ENCODE measurements around the gene C14orf93.
"Not testable (repeated sequence)": the region's sequence is repeated elsewhere in the genome, so short reads cannot be mapped to it uniquely, and the experiment has no call there.

C14orf93 gene

DNA sequence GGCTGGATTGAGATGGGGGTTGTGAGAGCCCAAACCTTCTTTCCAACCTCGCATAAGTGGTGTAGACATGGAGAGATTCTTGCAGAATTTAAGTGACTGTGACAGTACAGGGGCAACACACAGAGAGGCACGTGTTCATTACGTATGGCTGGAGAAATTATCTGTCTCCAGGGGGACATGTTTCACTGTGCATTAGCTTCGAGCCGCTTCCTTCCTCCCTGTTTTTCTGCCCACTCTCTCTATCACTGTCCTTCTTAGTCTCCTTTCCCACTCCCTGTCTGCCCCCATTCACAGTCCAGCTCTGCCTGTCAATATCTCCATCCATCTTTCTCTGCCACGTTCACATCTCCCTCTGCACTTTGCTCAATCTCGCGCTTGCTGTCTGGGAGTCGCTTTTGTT lies 11.5 kb upstream of the C14orf93 start:
- no peak for DNase-seq (ENCODE audit: low read depth in 2 of 2, low spot score in 1 of 2)

- DNase-seq (ENCODE audit: low read depth in 2 of 2, low spot score in 1 of 2), result no peak
These were observed 10.5 kb upstream of the C14orf93 start for GRCh38 chr14:23020143-23021128.

DNA sequence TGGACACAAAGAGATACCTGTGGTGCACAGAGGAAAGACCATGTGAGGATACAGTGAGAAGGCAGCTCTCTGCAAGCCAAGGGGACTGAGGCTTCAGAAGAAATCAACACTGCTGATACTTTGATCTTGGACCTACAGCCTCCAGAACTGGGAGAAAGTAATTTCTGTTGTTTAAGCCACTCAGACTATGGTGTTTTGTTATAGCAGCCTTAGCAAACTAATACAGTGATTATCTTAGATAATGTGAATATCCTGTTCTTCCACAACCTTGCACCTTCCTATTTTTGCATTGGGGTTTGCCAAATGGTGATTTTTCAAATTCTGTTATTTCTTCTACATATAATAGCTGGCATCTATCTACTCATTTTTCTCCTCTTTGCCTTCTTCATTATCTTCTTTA lies 8.2 kb upstream of the C14orf93 start:
- DNase-seq (ENCODE audit: low read depth in 2 of 2, low spot score in 1 of 2), result no peak

GRCh38 chr14:23017091-23017490 lies 7.1 kb upstream of the C14orf93 start:
- DNase-seq (ENCODE audit: low read depth in 2 of 2, low spot score in 1 of 2), result no peak

GRCh38 chr14:23015618-23016017 lies 5.7 kb upstream of the C14orf93 start:
- no peak for DNase-seq (ENCODE audit: low read depth in 2 of 2, low spot score in 1 of 2)

DNA sequence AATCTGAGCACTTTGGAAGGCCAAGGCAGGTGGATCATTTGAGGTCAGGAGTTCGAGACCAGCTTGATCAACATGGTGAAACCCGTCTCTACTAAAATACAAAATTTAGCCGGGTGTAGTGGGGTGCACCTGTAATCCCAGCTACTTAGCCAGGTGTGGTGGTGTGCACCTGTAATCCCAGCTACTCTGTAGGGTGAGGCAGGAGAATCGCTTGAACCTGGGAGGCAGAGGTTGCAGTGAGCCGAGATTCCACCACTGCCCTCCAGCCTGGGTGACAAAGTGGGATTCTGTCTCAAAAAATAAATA lies 3.8 kb upstream of the C14orf93 start:
- not testable (repeated sequence) for DNase-seq (ENCODE audit: low read depth in 2 of 2, low spot score in 1 of 2)

DNA sequence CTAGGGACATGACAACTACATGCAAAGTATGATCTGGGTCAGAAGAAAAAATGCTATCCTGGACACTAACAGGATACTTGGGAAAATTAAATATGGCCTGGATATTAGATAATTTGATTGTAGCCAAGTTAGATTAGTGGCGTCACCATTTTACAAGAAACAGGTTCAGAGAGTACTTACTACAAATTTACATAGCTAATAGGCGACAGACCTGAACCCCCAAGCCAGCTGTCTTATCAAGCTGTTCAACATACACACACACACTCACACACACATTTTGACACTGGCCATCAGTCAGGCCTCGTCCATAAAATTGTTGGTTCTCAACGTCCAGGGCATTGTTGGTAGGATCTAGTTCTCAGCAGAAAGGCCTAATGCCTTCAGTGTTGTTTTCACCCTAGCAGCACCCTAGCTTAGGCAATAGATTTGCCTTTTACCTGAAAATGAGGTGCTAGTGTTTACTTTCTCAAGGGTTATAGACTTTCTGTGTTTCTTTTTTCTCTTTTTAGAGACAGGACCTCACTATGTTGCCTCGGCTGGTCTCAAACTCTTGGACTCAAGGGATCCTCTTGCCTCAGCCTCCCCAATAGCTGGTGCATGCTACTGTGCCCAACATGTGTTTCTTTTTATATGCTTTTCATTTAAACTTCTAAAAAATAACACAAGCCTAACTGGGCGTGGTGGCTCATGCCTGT lies 3.3 kb upstream of the C14orf93 start:
- no peak for DNase-seq (ENCODE audit: low read depth in 2 of 2, low spot score in 1 of 2)

DNA sequence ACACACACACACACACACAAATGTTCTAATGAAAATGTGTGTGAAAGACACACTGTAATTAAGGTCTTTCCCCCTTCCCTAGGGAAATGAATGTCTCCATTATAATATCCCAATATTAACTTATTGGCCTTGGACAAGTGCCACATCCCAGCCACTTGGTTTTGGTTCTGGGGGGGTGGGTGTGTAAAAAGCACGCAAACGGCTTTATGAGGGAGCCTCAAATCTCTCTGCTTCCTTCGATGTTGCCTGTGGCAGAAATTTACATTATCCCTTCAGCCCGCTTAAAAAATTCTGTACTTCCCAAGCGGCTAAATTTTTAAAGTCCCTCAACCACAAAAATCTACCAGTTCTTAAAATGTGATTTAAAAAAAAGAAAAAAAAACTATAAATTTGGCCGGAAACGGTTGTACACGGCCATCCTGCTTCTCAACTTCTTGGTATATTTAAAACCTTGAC lies 432 bp downstream of the C14orf93 start:
- no peak for DNase-seq (ENCODE audit: low read depth in 2 of 2, low spot score in 1 of 2)

DNA sequence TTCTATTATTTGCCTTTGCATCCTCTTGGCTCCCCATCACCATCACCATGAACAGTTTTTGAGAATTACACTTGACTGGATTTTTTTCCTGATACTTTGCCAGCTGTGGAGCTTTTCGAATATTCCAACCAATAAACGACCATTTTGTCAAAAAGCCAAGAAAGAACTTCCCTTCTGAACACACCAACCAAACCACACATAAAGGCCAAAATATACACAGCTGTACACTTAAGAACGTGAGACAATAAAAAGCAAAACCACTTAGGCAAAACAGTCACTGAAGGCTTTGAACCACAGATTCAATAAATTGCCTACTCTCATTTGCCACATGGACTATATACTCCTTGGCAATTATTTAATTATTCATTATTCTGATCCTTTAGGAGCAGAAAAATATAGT lies 1.1 kb downstream of the C14orf93 start:
- no peak for DNase-seq (ENCODE audit: low read depth in 2 of 2, low spot score in 1 of 2)

DNA sequence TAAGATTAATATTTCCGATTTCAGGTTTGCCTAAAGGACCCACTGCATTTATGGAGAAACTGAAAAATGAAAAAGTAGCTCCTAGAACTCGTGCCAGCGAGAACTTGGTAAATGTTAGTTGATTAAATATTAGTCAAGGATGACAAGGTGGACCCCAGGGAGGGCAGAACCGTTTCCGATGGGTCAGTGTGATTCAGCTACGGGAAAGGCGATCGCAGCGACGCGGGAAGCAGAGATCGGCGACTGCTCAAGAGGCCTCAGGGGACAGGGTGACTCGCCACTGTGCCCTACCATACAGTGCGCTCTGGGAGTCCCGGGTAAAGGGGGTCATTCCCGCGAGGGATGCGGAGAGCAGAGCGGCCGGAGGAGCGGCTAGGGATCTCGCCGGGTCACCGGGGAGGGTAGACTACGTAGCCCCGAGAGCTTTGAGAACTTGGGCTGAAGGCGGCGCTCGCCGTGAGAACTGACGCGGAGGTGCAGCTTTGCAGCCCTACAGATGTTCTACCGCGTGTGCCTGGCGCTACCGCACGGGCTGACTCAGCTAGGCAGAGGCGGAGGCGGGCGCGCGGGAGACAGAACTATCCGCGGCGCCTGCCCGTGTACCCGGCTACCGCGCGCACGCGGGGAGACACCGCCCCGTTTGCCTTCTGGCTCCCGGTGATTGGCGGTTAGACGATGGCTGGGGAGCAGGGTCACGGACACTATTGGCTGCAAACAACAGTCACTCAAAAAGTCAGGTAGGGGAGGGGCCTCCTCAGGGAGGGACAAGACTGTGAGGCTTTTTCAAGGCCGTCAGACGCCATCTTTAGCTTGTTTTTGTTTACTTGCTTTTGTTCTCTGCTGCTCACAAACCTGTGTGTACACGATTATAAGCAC lies 3.2 kb downstream of the C14orf93 start:
- DNase-seq (ENCODE audit: low read depth in 2 of 2, low spot score in 1 of 2), result peak; percentile 89 to 95

DNA sequence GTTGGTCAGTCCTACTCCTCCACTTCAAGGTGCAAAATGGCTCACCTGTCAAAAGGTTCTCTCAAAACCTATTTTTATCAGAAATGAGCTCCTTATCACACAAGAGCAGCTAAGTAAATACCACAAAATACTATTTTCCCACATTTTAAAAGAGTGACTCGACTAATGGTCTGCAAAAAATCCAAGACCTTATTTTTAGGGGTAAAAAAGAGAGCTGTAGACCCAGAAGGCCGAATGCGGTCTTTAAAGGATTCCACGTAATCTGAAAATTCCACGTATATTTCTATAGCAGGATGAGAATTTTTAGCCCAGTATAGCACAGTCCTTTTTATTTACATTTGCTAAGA lies 3.8 kb downstream of the C14orf93 start:
- DNase-seq (ENCODE audit: low read depth in 2 of 2, low spot score in 1 of 2), result no peak

- DNase-seq (ENCODE audit: low read depth in 2 of 2, low spot score in 1 of 2), result no peak
These were observed 4.3 kb downstream of the C14orf93 start for GRCh38 chr14:23005451-23006187.

GRCh38 chr14:23004274-23004673 lies 5.7 kb downstream of the C14orf93 start:
- DNase-seq (ENCODE audit: low read depth in 2 of 2, low spot score in 1 of 2), result not testable (repeated sequence)

- DNase-seq (ENCODE audit: low read depth in 2 of 2, low spot score in 1 of 2), result no peak
These were observed 7.4 kb downstream of the C14orf93 start for GRCh38 chr14:23002592-23002991.

DNA sequence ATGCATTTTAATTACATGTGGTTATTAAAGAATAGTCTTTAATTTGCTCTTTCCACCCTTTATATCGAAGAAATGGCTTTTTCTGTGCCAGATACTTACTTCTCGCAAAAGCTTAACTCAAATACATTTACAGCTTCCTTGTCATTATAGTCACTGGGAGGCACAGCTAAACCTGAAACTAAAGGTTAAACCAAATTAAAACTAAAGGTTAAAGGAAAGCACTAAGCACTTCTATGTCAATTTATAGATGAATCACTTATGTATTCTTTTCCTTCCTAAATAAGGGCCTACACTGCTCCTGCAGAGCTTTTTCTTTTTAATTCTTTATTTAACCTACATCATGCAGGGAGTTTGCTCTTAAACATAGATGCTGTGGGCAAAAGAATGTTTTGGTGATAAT lies 9.1 kb downstream of the C14orf93 start:
- no peak for DNase-seq (ENCODE audit: low read depth in 2 of 2, low spot score in 1 of 2)

- no peak for DNase-seq (ENCODE audit: low read depth in 2 of 2, low spot score in 1 of 2)
These were observed 11.5 kb downstream of the C14orf93 start for GRCh38 chr14:22998329-22999012.

GRCh38 chr14:22997676-22998323 lies 12.1 kb downstream of the C14orf93 start:
- DNase-seq (ENCODE audit: low read depth in 2 of 2, low spot score in 1 of 2), result no peak

GRCh38 chr14:22996768-22997654 lies 12.9 kb downstream of the C14orf93 start:
- no peak for DNase-seq (ENCODE audit: low read depth in 2 of 2, low spot score in 1 of 2)

Measured in stimulated activated CD8-positive, alpha-beta memory T cell treated with anti-CD3 and anti-CD28 coated beads, Interleukin-4, amount 100 ng/mL, for 4 hours (primary cell).